Ovary (tissue), 9 donors: ENCODE measurements around the gene C22orf42. TPM values are rescaled to one million over a fixed set of nuclear protein-coding genes. Genes with fewer than 3 reads are reported as not detected.
"Not testable (repeated sequence)": the region's sequence is repeated elsewhere in the genome, so short reads cannot be mapped to it uniquely, and the experiment has no call there.

Experiments used
- DNase-seq, 5 donors: peaks; one replicate each; pipeline ENCODE4 v3.0.0-alpha.2; 2019 to 2020
- H3K27ac ChIP-seq, 2 donors: fragments of 200-600 bp; one replicate each; pipeline versions ENCODE4 v1.5.1 to v1.8.0; 2019 to 2022
- H3K27me3 ChIP-seq: fragments of 200-600 bp; one replicate; pipeline ENCODE4 v1.8.0; 2022
- H3K36me3 ChIP-seq: fragments of 200-600 bp; sonication (generic); one replicate; pipeline ENCODE4 v1.5.1; 2019
- H3K4me1 ChIP-seq: one replicate; pipeline ENCODE4 v1.8.1; 2013; ENCODE audit warnings: mild to moderate bottlenecking, moderate library complexity; ENCODE audit not compliant: insufficient read depth
- H3K4me3 ChIP-seq: fragments of 200-600 bp; sonication (generic); one replicate; pipeline ENCODE4 v1.5.1; 2017
- H3K9me3 ChIP-seq, 2 donors: fragments of 200-600 bp in 1 of 2; sonication (generic) in 1 of 2; one replicate each; pipeline versions ENCODE4 v1.5.1 to v1.8.1; 2013 to 2019; ENCODE audit warnings: mild to moderate bottlenecking in 1 of 2, moderate library complexity in 1 of 2
- CTCF ChIP-seq, 3 donors: fragments of 450-650 bp in 2 of 3; fragments of 200-600 bp in 1 of 3; IDR thresholded peaks; one replicate each; pipeline versions ENCODE4 v1.5.1 to v1.8.0; 2016 to 2022; ENCODE audit warnings: antibody characterized with exemption in 3 of 3, mild to moderate bottlenecking in 1 of 3
- EP300 ChIP-seq: sonication (generic); formaldehyde crosslinking; IDR thresholded peaks from one replicate; pipeline ENCODE4 v1.6.1; 2017; ENCODE audit warnings: antibody characterized with exemption
- POLR2A ChIP-seq: fragments of 450-650 bp; IDR thresholded peaks from one replicate; pipeline ENCODE4 v1.6.1; 2017; ENCODE audit warnings: antibody characterized with exemption, mild to moderate bottlenecking, moderate library complexity
- WGBS, 3 donors: extraction: QIAGEN DNeasy Blood & Tissue Kit in 1 of 3; methylation state at CpG; one replicate each; pipeline versions ENCODE4 v1.1.5 to v1.1.7; 2013 to 2017; 5-methylcytosine and 5-hydroxymethylcytosine counted together
- intact Hi-C, 4 donors: fragments of 100-400 bp; cut with DNase I; formaldehyde crosslinking; loops; one replicate each; pipeline versions ENCODE4 v1.11.0 to v1.15.1; 2022 to 2023
- polyA plus RNA-seq, 2 donors: library from polyadenylated mRNA; stranded (reverse); fragments of 200-250 nt in 1 of 2; fragments of 350-450 nt in 1 of 2; fragmentation: Illumina TruSeq in 1 of 2; extraction: RNeasy Lipid Tissue Mini Kit (QIAGEN cat#74804) in 1 of 2; gene quantifications; one replicate each; pipeline ENCODE4 v1.2.3, GENCODE V29; 2013 to 2014
- total RNA-seq, 7 donors: library from RNA; depleted of rRNA in 2 of 7; stranded (reverse); fragments of >200 nt in 2 of 7; fragmentation: NEBNext Ultra II Directional in 3 of 7; extraction: Animal tissue kit (Norgen Biotek cat#: 25700) in 3 of 7; gene quantifications; one replicate each; pipeline versions ENCODE4 v1.1.0 to v1.2.4, GENCODE V29; 2016 to 2023
- donor health status: DM: no; HTN: no; CAD: no; lungs with moderate emphysema.
- donor health status: DM: no; HTN: no; CAD: no.
- donor health status: Bipolar disorder and iron deficiency.
- donor health status: DM: yes; HTN: yes; CAD: no.
- donor health status: DM: no; HTN: no; CAD: no.
- donor health status: DM: yes; HTN: yes; CAD: no.

Gene C22orf42
- total and polyA plus RNA-seq, 9 donors = not detected

GRCh38 chr22:32175115-32175514, 16.0 kb upstream of the C22orf42 start:
- no peaks in the 10 kb centered on the region for H3K9me3 ChIP-seq
- WGBS, 3 donors = 68 to 77% (median 72%) methylated on average over 11 of the region's 11 CpGs
- H3K4me3 ChIP-seq = no peak overlapping the region
- DNase-seq = no peak
- H3K4me1 ChIP-seq = no peaks in the 10 kb centered on the region
- no peak for TF ChIP-seq CTCF (IDR thresholded peaks at IDR 0.05)
- TF ChIP-seq EP300 = no peak
- no peak for TF ChIP-seq POLR2A
- H3K27ac ChIP-seq = no peak overlapping the region
- no peaks in the 10 kb centered on the region for H3K27me3 ChIP-seq
- H3K36me3 ChIP-seq = no peaks in the 10 kb centered on the region
- intact Hi-C loops = no loop called here

GRCh38 chr22:32165681-32166080, 6.6 kb upstream of the C22orf42 start:
- H3K4me3 ChIP-seq = no peak overlapping the region
- intact Hi-C loops = no loop called here
- H3K36me3 ChIP-seq = no peaks in the 10 kb centered on the region
- no peak for DNase-seq
- TF ChIP-seq CTCF (IDR thresholded peaks at IDR 0.05) (no peak), EP300 (no peak)
- no peak overlapping the region for H3K27ac ChIP-seq
- no peaks in the 10 kb centered on the region for H3K27me3 ChIP-seq
- no peaks in the 10 kb centered on the region for H3K9me3 ChIP-seq
- 73 to 75% (median 73%) methylated on average over 6 of the region's 6 CpGs for WGBS, 3 donors
- no peaks in the 10 kb centered on the region for H3K4me1 ChIP-seq

- Histone ChIP-seq H3K9me3 (no peaks in the 10 kb centered on the region), H3K27me3 (no peaks in the 10 kb centered on the region), H3K36me3 (no peaks in the 10 kb centered on the region), H3K4me1 (no peaks in the 10 kb centered on the region), H3K27ac (no peak overlapping the region), H3K4me3 (no peak overlapping the region)
- intact Hi-C loops = no loop called here
- no peak for DNase-seq
- no peak for TF ChIP-seq CTCF (IDR thresholded peaks at IDR 0.05)
- no peak for TF ChIP-seq POLR2A
- no peak for TF ChIP-seq EP300
- 27 to 38% (median 36%) methylated on average over 6 of the region's 6 CpGs for WGBS, 3 donors
Observed at GRCh38 chr22:32164075-32164860, 5.2 kb upstream of the C22orf42 start.

- H3K9me3 ChIP-seq, DNase-seq, intact Hi-C loops, H3K27ac ChIP-seq, H3K36me3 ChIP-seq, H3K27me3 ChIP-seq, H3K4me1 ChIP-seq, H3K4me3 ChIP-seq: not testable (repeated sequence)
- 63 to 72% (median 66%) methylated on average over 5 of the region's 5 CpGs for WGBS, 3 donors
Observed at GRCh38 chr22:32160411-32160810, 1.3 kb upstream of the C22orf42 start.

GRCh38 chr22:32157632-32158031, 1.5 kb downstream of the C22orf42 start:
- H3K4me1 ChIP-seq, H3K27ac ChIP-seq, intact Hi-C loops, DNase-seq, H3K4me3 ChIP-seq, H3K9me3 ChIP-seq, H3K27me3 ChIP-seq, H3K36me3 ChIP-seq: not testable (repeated sequence)
- WGBS, 3 donors = 61 to 76% (median 76%) methylated on average over 5 of the region's 5 CpGs

- H3K4me3 ChIP-seq, H3K36me3 ChIP-seq, H3K4me1 ChIP-seq, H3K9me3 ChIP-seq, H3K27ac ChIP-seq, H3K27me3 ChIP-seq, DNase-seq, intact Hi-C loops: not testable (repeated sequence)
- WGBS, 3 donors = 74 to 79% (median 75%) methylated on average over 4 of the region's 4 CpGs
Observed at GRCh38 chr22:32154727-32155126, 4.4 kb downstream of the C22orf42 start.

- WGBS, 3 donors = 63 to 72% (median 65%) methylated on average over 6 of the region's 6 CpGs
- DNase-seq, H3K9me3 ChIP-seq, H3K4me1 ChIP-seq, H3K27ac ChIP-seq, H3K36me3 ChIP-seq, intact Hi-C loops, H3K4me3 ChIP-seq, H3K27me3 ChIP-seq: not testable (repeated sequence)
Observed at GRCh38 chr22:32151641-32152040, 7.5 kb downstream of the C22orf42 start.

GRCh38 chr22:32150647-32151046, 8.5 kb downstream of the C22orf42 start:
- H3K36me3 ChIP-seq, H3K27ac ChIP-seq, intact Hi-C loops, H3K4me3 ChIP-seq, DNase-seq, H3K9me3 ChIP-seq, H3K4me1 ChIP-seq, H3K27me3 ChIP-seq: not testable (repeated sequence)
- 60 to 66% (median 63%) methylated on average over 7 of the region's 7 CpGs for WGBS, 3 donors

- H3K4me3 ChIP-seq, H3K27me3 ChIP-seq, DNase-seq, intact Hi-C loops, H3K27ac ChIP-seq, H3K9me3 ChIP-seq, H3K4me1 ChIP-seq, H3K36me3 ChIP-seq: not testable (repeated sequence)
- 90 to 93% (median 90%) methylated on average over 4 of the region's 4 CpGs for WGBS, 3 donors
Observed at GRCh38 chr22:32148372-32148771, 10.7 kb downstream of the C22orf42 start.
